H54 (cell line): ENCODE results near the gene ARG2.

Source experiments
- DNase-seq: peaks from one replicate; pipeline ENCODE4 v3.0.0; 2011; ENCODE audit warnings: low spot score, mixed read lengths; ENCODE audit not compliant: insufficient read length
- FAIRE-seq: peaks from 3 replicates; lab custom pipeline; 2011; peaks lifted over from hg19 to GRCh38; lab: Jason Lieb, UNC
- POLR2A ChIP-seq: IDR thresholded peaks from 2 replicates; pipeline ENCODE4 v1.6.1; 2011; ENCODE audit warnings: low read depth, mild to moderate bottlenecking, low read length

Gene ARG2

GRCh38 chr14:67636361-67636919, 16.7 kb downstream of the ARG2 start:
- DNase-seq (no peak), FAIRE-seq (no peak)
- no peak for TF ChIP-seq POLR2A

DNA sequence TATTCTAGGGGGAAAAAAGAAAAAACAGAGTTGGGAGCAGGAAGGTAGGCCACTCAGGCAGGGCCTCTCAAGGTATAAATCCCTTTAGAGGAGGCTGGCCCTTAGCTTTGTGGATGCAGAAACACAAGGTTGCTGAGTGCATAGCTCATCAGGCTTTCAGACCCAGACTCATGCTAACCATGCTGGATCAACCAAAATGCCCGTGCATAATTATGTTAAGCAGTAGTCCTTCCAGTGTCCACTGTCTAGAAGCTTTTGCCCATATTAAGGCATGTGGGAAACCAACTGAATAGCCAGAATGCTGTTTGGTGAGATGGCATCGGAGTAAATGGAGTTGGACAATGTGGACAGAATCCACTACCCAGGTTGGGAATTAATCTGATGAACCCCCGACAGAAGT, 18.9 kb downstream of the ARG2 start:
- FAIRE-seq = no peak
- no peak for TF ChIP-seq POLR2A
- DNase-seq = no peak

- DNase-seq (no peak), FAIRE-seq (no peak)
- TF ChIP-seq POLR2A = no peak
Observed at GRCh38 chr14:67641480-67641879, 21.8 kb downstream of the ARG2 start.

DNA sequence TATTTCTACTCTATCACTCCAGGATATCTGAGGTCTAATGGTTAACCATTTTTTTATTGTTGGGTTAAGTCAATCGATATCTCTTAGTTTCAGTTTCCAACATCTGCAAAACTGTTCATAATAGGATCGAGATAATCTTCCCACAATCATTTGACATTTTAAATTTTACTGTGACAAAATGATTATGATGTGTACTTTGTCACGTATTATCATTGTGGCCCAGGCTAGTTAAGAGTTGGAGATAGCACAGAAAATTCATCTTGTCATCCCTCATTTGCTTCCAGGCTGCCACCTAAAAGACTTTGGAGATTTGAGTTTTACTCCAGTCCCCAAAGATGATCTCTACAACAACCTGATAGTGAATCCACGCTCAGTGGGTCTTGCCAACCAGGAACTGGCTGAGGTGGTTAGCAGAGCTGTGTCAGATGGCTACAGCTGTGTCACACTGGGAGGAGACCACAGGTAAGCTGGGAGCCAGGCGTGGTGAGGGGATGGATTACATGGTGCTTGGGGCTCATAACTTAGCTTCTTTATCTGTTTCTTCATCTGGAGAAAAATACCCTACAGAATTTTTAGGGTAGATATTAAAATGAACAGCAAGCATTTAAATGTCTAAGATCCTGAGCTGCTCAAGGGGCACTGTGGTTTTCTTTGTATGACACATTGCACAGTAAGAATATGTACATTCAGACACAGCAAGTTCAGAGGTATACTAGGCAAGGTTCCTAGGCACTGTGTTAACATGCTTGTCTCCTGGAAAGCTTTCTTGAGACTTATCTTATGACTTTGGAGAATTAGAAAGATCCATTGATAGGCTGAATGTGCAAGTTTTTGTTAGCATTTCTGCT, 22.4 kb downstream of the ARG2 start:
- TF ChIP-seq POLR2A = no peak
- DNase-seq (no peak), FAIRE-seq (no peak)

DNA sequence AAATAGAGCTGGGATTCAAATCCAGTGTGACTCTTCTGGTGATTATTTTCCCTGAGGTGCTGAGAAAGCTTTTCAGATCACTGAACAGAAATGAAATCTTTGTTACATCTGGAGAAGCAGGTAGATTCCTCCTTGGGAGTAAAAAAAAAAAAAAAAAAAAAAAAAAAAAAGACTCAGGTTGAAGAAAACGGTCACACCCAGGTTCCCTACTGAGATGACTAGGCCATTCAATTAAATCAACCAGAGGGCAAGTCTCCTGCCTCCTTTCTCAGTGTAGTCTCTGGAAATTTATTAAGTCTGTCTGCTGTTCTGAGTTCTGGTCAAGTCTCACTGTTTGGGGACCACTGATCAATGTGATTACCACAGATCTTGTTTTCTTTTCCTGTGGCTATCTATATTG, 24.0 kb downstream of the ARG2 start:
- FAIRE-seq = no peak

DNA sequence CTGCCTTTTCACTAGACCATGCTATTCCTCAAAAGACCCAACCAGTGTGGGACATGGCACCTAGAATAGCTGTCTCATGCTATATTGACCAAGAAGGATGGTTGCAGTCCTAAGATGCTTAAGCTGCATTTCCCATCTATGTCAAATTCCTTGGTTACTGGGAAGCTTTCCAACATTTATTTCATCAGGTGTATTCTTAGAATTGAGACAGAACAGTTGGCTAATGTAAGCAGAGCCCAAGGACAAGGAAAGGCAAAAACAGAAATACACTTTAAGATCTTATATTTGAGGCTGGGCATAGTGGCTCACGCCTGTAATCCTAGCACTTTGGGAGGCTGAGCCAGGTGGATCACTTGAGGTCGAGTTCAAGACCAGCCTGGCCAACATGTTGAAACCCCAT, 24.7 kb downstream of the ARG2 start:
- no peak for FAIRE-seq

More for the DNA sequence above, 24.0 kb downstream of the ARG2 start:
- DNase-seq = no peak
- TF ChIP-seq POLR2A = no peak

GRCh38 chr14:67645414-67645813, 25.7 kb downstream of the ARG2 start:
- TF ChIP-seq POLR2A = no peak
- DNase-seq (no peak), FAIRE-seq (no peak)

More for the DNA sequence above, 24.7 kb downstream of the ARG2 start:
- TF ChIP-seq POLR2A = no peak
- DNase-seq = no peak

- FAIRE-seq = no peak
- TF ChIP-seq POLR2A = no peak
- no peak for DNase-seq
Observed at GRCh38 chr14:67646131-67646530, 26.4 kb downstream of the ARG2 start.

DNA sequence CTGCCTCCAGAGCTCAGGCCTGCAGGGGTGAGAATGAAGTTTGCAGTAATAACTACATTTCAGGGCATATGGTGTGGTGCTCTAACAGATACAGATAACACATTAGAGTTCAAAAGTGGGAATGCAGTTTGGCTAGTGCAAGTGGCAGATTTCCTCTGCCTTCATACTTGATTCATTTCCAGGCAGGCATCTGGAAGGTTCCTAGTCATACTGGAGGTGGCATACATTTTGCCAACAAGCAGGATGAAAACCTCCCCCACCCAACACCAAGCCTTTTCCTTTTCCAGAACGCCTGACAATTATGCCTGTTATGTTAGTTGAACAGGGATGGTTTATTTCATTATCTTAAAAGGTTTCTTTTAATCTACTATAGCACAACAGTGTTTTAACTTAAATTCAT, 30.4 kb downstream of the ARG2 start:
- DNase-seq = no peak
- TF ChIP-seq POLR2A = no peak
- no peak for FAIRE-seq

- FAIRE-seq (no peak), DNase-seq (no peak)
- no peak for TF ChIP-seq POLR2A
Observed at GRCh38 chr14:67650694-67651093, 31.0 kb downstream of the ARG2 start.

DNA sequence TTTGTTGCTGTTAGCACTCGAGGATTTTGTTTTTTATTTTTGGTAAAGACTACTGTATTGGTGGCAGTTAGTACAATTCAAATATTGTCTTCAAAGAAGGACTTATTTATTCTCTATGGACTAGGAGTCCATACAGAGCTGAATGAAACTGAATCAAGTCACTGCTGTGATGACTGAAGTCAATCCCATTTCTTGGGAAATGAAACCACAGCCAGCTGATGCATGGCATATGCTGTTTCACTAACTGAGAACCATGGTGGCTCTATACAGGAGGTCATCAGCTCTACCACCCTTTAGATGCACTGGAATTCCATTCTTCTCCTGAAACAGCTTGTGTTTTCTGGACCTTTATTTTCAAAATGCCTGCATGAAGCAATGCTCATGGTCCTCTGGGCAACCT, 32.5 kb downstream of the ARG2 start:
- FAIRE-seq = no peak
- TF ChIP-seq POLR2A = no peak
- no peak for DNase-seq

DNA sequence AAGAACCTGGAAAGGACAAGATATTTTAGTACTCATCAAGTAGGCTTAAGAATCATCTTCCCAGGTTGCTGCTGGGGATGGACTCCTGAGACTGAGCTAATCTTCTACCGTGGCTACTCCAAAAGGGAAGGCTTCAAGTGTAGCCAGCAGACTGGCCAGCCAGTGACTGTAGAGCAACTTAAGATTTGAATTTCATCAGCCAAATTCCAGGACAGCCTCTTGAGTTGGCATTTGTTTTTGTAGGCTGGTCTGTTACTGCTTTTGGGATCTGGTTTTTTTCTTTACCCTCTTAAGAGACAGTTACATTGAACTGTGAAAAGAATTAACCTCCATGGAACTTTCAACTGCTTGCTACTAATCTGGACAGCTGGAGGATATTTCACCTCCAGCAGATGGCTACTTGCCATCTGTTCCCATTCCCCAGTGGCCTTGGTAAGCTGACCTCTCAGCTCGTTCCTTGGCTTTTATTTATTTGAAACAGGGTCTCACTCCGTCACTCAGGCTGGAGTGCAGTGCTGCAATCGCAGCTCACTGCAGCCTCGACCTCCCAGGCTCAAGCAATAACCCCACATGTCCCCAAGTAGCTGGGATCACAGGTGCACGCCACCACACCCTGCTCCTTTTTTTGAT, 34.0 kb downstream of the ARG2 start:
- TF ChIP-seq POLR2A = no peak
- DNase-seq (no peak), FAIRE-seq (no peak)

GRCh38 chr14:67663633-67664032, 43.9 kb downstream of the ARG2 start:
- DNase-seq = no peak
- no peak for FAIRE-seq
- no peak for TF ChIP-seq POLR2A

GRCh38 chr14:67665868-67666267, 46.1 kb downstream of the ARG2 start:
- no peak for TF ChIP-seq POLR2A
- no peak for FAIRE-seq
- DNase-seq = no peak
